VCaP (cell line): ENCODE measurements around the gene ATP1B2.
"Not testable (repeated sequence)": the region's sequence is repeated elsewhere in the genome, so short reads cannot be mapped to it uniquely, and the experiment has no call there.

Experiments
- H3K27ac ChIP-seq: fragments of 450-650 bp; 2 replicates; pipeline ENCODE4 v1.5.1; 2017
- TF ChIP-seq, protein P1 (sequence below): fragments of 450-650 bp; conservative IDR thresholded peaks from 2 replicates; pipeline ENCODE4 v1.5.1; 2017; ENCODE audit warnings: mild to moderate bottlenecking, moderate library complexity

Gene ATP1B2

DNA sequence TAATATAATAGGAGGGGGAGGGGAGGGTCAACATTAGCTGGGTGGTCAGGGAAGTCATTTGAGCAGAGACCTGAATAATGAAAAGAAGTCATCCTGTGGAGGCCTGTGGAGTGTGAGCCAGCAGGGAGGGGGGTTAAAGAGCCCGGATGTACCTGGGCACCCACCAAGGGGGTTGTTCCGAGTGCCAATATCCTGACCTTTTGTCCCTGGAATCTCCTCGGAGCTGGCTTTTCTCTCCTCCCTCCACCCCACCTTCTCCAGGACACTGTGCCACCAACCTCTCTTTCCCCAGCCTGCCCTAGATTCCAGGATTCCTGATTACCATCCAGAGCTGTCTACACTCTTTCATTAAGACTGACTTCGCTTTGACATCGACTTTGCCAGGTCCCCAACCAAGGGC is 14.6 kb upstream of the ATP1B2 start:
- TF ChIP-seq, protein P1, sequence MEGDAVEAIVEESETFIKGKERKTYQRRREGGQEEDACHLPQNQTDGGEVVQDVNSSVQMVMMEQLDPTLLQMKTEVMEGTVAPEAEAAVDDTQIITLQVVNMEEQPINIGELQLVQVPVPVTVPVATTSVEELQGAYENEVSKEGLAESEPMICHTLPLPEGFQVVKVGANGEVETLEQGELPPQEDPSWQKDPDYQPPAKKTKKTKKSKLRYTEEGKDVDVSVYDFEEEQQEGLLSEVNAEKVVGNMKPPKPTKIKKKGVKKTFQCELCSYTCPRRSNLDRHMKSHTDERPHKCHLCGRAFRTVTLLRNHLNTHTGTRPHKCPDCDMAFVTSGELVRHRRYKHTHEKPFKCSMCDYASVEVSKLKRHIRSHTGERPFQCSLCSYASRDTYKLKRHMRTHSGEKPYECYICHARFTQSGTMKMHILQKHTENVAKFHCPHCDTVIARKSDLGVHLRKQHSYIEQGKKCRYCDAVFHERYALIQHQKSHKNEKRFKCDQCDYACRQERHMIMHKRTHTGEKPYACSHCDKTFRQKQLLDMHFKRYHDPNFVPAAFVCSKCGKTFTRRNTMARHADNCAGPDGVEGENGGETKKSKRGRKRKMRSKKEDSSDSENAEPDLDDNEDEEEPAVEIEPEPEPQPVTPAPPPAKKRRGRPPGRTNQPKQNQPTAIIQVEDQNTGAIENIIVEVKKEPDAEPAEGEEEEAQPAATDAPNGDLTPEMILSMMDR, result no peak
- no peak overlapping the region for H3K27ac ChIP-seq

DNA sequence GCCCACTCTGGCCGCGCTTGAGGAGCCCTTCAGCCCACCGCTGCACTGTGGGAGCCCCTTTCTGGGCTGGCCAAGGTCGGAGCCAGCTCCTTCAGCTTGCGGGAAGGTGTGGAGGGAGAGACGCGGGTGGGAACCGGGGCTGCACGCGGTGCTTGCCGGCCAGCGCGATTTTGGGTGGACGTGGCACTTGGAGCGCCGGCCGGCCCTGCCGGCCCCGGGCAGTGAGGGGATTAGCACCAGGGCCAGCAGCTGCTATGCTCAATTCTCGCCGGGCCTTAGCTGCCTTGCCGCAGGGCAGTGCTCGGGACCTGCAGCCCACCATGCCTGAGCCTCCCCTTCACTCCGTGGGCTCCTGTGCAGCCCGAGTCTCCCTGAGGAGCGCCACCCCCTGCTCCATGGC is 9.9 kb upstream of the ATP1B2 start:
- TF ChIP-seq, protein P1, result no peak
- H3K27ac ChIP-seq, result no peak overlapping the region

DNA sequence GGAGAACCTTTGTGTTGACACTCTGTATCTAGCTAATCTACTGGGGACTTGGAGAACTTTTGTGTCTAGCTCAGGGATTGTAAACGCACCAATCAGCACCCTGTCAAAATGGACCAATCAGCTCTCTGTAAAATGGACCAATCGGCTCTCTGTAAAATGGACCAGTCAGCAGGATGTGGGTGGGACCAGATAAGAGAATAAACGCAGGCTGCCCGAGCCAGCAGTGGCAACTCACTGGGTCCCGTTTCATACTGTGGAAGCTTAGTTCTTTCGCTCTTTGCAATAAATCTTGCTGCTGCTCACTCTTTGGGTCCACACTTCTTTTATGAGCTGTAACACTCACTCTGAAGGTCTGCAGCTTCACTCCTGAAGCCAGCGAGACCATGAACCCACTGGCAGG is 9.1 kb upstream of the ATP1B2 start:
- not testable (repeated sequence) for H3K27ac ChIP-seq

DNA sequence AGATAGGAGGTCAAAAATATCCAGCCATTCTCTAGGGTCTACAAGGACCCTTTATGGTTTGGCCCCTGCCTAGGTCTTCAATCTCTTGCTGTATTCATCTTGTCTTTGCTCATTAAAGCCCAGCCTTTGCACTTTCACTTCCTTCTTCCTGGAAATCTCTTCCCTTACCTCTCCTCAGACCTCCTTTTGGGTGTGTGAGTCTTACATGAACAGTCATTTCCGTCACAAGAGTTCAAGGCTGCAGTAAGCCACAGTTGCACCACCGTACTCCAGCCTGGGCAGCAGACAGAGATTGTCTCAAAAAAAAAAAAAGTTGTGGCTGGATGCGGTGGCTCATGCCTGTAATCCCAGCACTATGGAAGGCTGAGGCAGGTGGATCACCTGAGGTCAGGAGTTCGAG is 6.0 kb upstream of the ATP1B2 start:
- no peak overlapping the region for H3K27ac ChIP-seq
- TF ChIP-seq, protein P1, result no peak

DNA sequence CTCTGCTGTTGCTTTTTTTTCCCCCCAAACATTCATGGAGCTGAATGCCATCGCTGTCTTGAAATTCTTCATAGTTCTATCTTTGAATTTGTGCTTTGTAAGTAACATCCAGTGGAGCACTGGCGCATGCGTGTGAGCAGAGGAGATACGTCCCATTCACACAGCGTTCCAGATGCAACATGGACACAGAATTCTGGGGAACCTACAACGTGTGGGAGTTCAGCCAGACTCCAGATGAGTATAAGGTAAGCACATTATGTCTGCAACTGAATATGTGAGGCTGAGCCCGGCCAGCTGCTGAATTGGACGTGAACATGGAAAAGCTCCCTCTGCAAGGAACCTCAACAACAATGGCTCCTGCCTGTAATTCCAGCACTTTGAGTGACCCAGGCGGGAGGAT is 4.3 kb upstream of the ATP1B2 start:
- H3K27ac ChIP-seq, result no peak overlapping the region
- TF ChIP-seq, protein P1, result no peak

DNA sequence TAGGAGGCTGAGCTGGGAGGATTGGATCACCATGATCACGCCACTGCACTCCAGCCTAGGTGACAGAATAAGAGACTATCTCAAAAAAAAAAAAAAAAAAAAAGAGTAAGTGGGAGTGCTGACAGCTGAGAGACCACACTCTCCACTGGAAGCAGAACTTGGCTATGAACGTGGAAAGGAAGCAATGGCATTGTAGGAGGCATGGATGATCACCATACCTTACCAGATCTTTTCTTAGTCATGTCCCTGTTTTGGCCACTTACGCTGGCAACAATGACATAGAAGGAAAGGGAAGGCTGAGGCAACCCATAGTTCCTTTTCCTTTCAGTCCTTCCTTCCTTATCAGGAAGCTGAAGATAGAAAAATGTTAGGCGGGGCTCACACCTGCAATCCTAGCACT is 3.7 kb upstream of the ATP1B2 start:
- TF ChIP-seq, protein P1, result no peak

DNA sequence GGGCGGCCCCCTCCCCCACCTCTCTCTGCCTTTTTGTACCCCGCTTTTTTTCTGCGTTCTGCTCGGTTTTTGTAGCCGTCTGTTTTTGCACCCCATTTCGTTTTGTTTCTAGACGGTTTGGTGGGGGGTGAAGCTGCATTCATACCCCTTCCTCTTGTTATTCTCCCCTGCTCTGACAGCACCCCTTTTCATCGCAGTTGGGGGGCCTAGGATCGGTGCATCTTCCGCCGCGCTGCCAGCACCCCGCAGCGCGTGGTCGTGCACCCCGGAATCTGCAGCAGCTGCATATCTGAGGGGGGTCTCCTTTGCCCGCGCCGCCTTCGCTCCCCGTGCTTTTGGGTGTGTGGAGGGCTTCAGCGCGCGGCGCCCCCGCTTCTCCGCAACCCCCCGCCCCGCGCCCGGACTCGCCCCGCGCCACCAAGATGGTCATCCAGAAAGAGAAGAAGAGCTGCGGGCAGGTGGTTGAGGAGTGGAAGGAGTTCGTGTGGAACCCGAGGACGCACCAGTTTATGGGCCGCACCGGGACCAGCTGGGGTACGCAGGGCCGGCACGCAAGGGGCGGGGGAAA is 455 bp downstream of the ATP1B2 start:
- TF ChIP-seq, protein P1, result no peak
- H3K27ac ChIP-seq, result no peak overlapping the region

More for the DNA sequence above, 3.7 kb upstream of the ATP1B2 start:
- no peak overlapping the region for H3K27ac ChIP-seq

DNA sequence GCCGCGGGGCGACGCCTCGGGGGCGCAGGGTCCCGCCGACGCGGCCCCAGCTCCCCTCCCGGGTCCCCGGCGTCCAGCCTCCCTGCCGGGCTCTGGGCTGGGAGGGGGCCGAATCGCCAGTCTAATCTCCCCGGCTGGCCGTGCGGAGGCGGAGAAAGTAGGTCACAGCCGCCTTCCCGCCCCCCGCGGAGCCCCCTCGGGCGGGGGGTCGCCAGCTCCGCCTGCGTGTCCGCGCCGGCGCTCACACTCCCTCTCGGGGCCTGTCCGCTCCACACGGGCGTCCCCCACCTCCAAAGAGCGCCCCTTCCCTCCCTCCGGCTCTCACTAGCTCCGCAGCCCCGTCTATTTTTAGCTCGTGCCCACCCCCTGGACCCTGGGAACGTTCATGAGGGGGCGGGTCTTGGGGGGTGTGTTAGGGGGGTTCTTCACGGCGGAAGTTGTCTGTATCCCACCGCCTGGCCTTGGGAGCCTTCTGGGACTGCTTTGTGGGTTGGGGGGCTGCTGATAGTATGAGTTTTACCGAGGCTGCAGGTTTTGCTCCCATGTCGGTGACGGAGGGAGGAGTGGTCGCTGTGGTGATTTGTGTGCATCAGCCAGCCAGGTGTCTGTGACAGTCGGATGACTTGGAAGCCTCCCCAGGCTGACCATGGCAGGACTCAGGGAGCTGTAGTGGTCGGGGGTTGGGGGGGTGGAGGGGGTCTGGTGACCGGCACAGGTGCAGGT is 1.1 kb downstream of the ATP1B2 start:
- TF ChIP-seq, protein P1, result no peak
- H3K27ac ChIP-seq, result no peak overlapping the region
